Naive B cell (primary cell): ENCODE measurements around the gene PSPN. TPM values are rescaled to one million over a fixed set of nuclear protein-coding genes. Genes with fewer than 3 reads are reported as not detected.
"Not testable (repeated sequence)": the region's sequence is repeated elsewhere in the genome, so short reads cannot be mapped to it uniquely, and the experiment has no call there.

Experiments
- ATAC-seq, 2 donors: fragments of 150-1000 bp; cut with Tn5 transposase; 2 replicates each; pipeline ENCODE4 v1.10.0; 2021; ENCODE audit warnings: low read depth in 2 of 2, mild to moderate bottlenecking in 2 of 2, moderate library complexity in 2 of 2
- DNase-seq: peaks from one replicate; pipeline ENCODE4 v3.0.0; 2022
- H3K27ac Mint-ChIP-seq, 6 donors: one replicate each; pipeline ENCODE4 v1.8.0; 2020 to 2022; ENCODE audit warnings: mild to moderate bottlenecking in 6 of 6, mixed read lengths in 6 of 6, moderate library complexity in 5 of 6, inconsistent platforms in 2 of 6
- H3K27me3 Mint-ChIP-seq, 3 donors: one replicate each; pipeline ENCODE4 v1.8.0; 2021 to 2022; ENCODE audit warnings: mixed read lengths in 3 of 3, mild to moderate bottlenecking in 1 of 3
- H3K36me3 Mint-ChIP-seq, 2 donors: one replicate each; pipeline ENCODE4 v1.8.0; 2020 to 2022; ENCODE audit warnings: mixed read lengths in 2 of 2, inconsistent platforms in 1 of 2, mild to moderate bottlenecking in 1 of 2
- H3K4me1 Mint-ChIP-seq, 3 donors: one replicate each; pipeline ENCODE4 v1.8.0; 2020 to 2022; ENCODE audit warnings: mixed read lengths in 3 of 3, inconsistent platforms in 1 of 3, mild to moderate bottlenecking in 1 of 3, moderate library complexity in 1 of 3
- H3K4me3 Mint-ChIP-seq, 8 donors: one replicate each; pipeline ENCODE4 v1.8.0; 2020 to 2022; ENCODE audit warnings: mild to moderate bottlenecking in 8 of 8, mixed read lengths in 8 of 8, moderate library complexity in 8 of 8, inconsistent platforms in 2 of 8
- H3K9me3 Mint-ChIP-seq, 7 donors: one replicate each; pipeline ENCODE4 v1.8.0; 2020 to 2022; ENCODE audit warnings: mixed read lengths in 7 of 7, mild to moderate bottlenecking in 5 of 7, inconsistent platforms in 2 of 7, moderate library complexity in 1 of 7
- polyA plus RNA-seq, 6 donors: library from polyadenylated mRNA; unstranded; fragments of 300-500 nt; fragmentation: Illumina TruSeq; gene quantifications; one replicate each; pipeline ENCODE4 v1.2.3, GENCODE V29; 2021; ENCODE audit warnings: low read depth in 6 of 6

PSPN gene
- polyA plus RNA-seq, 6 donors from 2014 or later, result 0.35 to 0.56 (median 0.49) TPM

DNA sequence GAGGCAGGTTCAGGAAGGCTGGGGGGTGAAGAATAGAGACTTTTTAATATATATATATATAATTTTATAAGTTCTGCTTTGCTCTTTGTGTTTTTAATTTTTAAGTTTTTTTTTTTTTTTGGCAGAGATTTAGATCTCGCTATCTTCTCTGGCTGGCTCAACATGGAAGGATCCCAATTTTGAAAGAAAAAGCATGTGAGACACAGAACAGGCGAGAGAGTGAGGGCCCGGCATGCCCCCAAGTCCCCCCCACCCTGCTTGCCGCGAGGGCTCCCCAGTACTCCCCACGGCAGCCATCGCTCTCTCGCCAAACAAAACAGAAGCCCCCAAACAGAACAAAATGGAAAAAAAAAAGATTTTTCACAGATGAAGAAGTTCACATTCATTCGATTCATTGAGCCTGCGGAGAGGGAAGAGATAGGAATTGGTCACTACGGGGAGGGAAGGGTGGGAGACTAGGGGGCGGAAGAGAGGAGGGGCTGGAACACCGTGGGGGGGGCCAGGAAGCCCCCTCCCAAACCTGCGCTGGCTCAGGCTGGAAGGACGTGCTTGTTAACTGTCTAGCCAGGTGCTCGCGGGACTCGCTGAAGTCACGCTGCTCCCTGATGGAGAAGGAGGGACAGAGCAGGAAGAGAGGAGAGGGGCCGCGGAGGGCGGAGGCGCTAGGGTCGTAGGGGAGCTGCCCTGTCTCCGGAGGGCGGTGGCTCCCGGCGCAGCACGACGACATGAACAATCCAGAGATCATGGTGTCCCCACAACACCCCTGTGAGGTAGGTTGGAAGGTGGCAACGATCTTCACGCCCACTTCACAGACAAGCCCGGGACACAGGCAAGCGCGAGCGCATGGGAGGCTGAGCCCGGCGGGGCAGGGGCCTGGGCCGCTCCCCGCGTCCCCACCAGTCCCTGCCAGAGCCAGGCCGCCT is 38.2 kb upstream of the PSPN start:
- Mint-ChIP-seq H3K27me3 (no peaks in the 10 kb centered on the region), H3K36me3 (no peaks in the 10 kb centered on the region), H3K4me1 (no peaks in the 10 kb centered on the region), H3K4me3 (no peak overlapping the region), H3K27ac (no peak overlapping the region), H3K9me3 (no peaks in the 10 kb centered on the region)
- ATAC-seq (no peak), DNase-seq (no peak)

DNA sequence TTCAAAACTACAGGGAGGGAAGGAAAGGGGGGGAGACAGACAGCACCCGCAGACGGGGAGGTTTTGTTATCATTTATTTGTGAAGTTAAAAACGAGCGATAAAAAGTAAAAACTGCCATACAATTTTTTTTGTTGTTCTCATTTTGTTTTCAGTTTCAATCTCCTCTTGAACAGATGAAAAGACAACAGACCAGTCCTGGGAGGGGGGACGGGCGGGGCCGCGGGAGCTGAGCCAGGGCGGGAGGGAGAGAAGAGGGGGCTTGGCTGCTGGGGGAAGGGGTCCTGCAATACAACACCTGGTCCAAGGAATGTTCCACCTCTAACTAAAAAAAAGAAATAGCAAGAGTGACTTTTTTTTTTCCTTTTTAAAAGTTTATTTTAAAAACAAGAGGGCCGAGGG is 37.6 kb upstream of the PSPN start:
- Mint-ChIP-seq H3K4me3 (no peak overlapping the region), H3K4me1 (no peaks in the 10 kb centered on the region), H3K36me3 (no peaks in the 10 kb centered on the region), H3K27ac (no peak overlapping the region), H3K27me3 (no peaks in the 10 kb centered on the region), H3K9me3 (no peaks in the 10 kb centered on the region)
- ATAC-seq (no peak), DNase-seq (no peak)

DNA sequence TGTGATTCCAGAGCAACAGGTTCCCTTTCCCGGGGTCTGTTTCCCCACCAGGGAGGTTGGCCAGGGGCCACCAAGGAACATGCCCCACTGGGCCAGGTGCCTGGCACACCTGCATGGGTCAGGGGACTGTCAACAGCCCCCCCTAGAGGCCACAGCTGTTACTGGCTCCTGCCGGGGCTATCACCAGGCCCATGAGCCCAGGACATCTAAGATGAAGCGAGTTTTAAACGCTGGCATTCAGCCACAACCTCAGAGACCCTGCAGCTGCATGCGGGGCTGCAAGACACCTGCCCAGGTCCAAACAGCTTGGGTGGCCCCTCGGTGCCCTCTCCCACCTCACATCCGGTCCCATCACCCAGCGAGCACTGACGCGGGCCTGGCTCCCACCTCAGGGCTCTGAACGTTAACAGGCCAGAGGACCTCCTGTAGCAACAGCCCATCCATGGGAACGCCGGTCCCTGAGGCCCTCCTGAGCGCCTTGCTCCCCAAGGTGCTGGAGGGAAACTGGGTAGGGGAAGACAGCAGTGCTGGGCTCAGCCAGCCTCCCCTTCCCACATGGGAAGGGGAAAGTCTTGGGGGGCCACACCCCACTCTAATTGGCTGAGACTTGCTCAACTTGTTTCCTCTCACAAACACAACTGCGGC is 36.8 kb upstream of the PSPN start:
- H3K4me3 Mint-ChIP-seq, result no peak overlapping the region
- H3K36me3 Mint-ChIP-seq, result no peaks in the 10 kb centered on the region
- no peaks in the 10 kb centered on the region for H3K27me3 Mint-ChIP-seq
- DNase-seq (peak; percentile 17), ATAC-seq (peak; percentile 58 to 71)
- H3K27ac Mint-ChIP-seq, result no peak overlapping the region
- H3K9me3 Mint-ChIP-seq, result no peaks in the 10 kb centered on the region
- no peaks in the 10 kb centered on the region for H3K4me1 Mint-ChIP-seq

DNA sequence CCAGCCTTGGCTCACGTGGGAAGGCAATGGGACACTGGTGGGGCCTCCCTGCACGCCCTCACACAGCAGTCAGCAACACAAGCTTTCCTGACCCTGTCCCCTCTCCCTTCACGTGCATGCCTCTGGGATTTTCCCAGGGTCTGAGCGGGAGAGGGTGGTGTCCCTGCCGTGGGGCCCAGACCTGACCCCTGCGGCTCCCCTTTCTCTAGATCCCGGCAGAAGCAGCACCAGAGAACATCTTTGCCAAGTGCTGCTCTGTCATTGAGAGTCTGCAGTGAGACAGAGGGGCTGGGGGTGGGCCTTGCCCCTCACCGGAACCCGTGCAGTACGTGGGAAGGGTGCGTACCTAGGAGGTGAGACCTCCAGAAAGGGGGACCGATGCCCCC is 36.3 kb upstream of the PSPN start:
- peak overlapping the region in 1 of 6 donors; percentile 38 for H3K27ac Mint-ChIP-seq
- no peaks in the 10 kb centered on the region for H3K4me1 Mint-ChIP-seq
- no peak for ATAC-seq

DNA sequence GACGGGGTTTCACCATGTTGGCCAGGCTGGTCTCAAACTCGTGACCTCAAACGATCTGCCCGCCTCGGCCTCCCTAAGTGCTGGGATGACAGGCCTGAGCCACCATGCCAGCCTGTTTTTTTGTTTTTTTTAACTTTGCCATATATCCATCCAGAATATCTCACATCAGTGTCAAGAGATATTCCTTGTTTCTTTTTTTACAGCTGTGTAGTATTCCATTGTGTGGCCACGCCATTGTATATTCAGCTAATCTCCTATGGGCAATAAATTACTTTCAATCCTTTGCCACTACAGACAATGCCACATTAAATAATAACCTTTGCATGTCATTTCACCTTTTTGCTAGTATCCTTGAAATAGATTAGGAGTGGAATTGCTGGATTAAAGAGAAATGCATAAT is 33.6 kb upstream of the PSPN start:
- Mint-ChIP-seq H3K27ac (no peak overlapping the region), H3K27me3 (no peaks in the 10 kb centered on the region), H3K36me3 (no peaks in the 10 kb centered on the region), H3K4me1 (no peaks in the 10 kb centered on the region), H3K4me3 (no peak overlapping the region), H3K9me3 (no peaks in the 10 kb centered on the region)
- ATAC-seq (no peak), DNase-seq (no peak)

More for the DNA sequence above, 36.3 kb upstream of the PSPN start:
- Mint-ChIP-seq H3K36me3 (no peaks in the 10 kb centered on the region), H3K4me3 (no peak overlapping the region), H3K9me3 (no peaks in the 10 kb centered on the region), H3K27me3 (no peaks in the 10 kb centered on the region)
- no peak for DNase-seq

DNA sequence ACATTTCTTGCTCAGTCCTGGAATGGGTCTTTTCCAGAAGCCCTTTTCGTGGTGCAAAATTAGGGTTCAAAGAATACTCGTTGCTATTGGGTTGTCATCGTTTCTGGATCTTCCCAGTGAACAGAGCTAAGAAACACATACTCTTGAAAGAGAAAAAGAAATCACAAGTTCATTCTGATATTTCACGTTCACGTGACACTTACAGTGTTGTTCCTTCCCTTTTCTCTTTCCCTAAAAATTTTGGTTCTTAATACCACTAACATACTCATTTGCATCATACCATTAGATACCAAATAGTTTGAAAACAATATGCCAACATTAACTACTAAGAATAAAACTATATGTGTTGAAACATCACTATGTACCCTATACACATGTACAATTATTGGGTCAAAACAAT is 30.7 kb upstream of the PSPN start:
- no peak overlapping the region for H3K4me3 Mint-ChIP-seq
- DNase-seq, result no peak
- H3K27ac Mint-ChIP-seq, result no peak overlapping the region
- no peaks in the 10 kb centered on the region for H3K27me3 Mint-ChIP-seq
- no peaks in the 10 kb centered on the region for H3K36me3 Mint-ChIP-seq
- no peaks in the 10 kb centered on the region for H3K4me1 Mint-ChIP-seq
- ATAC-seq, result no peak
- H3K9me3 Mint-ChIP-seq, result no peaks in the 10 kb centered on the region

DNA sequence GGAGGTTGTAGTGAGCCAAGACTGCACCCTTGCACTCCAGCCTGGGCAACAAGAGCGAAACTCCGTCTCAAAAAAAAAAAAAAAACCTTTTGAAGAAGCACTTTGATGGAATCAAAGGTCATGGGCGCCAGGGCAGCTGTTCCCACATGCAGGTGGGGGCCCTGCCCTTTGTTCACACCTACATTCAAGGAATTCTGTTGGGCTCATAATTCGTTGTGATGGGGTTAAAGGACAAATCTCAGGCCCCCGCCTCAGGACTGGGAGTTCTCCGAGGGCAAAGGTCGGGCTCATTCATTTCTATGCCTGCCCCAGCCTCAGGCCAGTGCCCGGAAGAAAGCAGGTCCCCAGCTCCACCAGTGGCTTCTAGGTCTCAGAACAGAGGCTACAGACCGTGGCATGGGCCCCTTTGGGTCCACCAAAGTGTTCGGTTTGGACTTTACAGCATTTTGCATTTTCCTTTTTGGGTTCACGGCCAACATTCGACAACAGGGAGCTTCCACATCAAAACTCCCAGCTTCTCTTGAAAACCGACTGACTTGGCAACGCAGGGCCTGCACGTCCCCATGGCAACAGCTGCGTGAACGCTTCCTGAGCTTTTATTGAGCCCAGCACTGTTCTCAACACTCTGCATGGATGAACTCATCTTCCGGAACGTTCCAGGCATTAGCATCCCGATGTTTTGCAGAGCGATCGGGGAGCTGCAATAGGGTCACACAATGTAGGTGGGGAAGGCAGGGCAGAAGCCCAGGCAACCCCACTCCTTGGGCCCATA is 27.3 kb upstream of the PSPN start:
- H3K9me3 Mint-ChIP-seq, result no peaks in the 10 kb centered on the region
- no peak overlapping the region for H3K27ac Mint-ChIP-seq
- no peaks in the 10 kb centered on the region for H3K4me1 Mint-ChIP-seq
- no peak for DNase-seq
- H3K4me3 Mint-ChIP-seq, result no peak overlapping the region
- H3K27me3 Mint-ChIP-seq, result no peaks in the 10 kb centered on the region
- no peaks in the 10 kb centered on the region for H3K36me3 Mint-ChIP-seq
- no peak for ATAC-seq

DNA sequence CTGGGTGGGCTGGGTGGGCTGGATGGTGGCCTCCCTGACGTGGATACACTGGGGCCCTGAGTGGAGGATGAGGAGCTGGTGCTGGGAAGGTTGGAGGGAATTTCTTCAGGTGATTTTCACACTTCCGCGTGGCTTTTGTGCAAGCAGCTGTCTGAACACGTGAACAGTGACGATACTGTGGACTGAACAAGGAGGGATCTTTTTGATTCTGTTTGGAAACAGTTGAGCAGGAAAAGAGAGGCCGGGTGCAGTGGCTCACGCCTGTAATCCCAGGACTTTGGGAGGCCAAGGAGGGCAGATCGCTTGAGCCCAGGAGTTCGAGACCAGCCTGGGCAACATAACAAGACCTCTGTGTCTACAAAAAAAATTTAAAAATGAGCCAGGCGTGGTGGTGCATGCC is 26.3 kb upstream of the PSPN start:
- ATAC-seq, result no peak
- H3K4me3 Mint-ChIP-seq, result no peak overlapping the region
- H3K27me3 Mint-ChIP-seq, result no peaks in the 10 kb centered on the region
- no peaks in the 10 kb centered on the region for H3K36me3 Mint-ChIP-seq
- DNase-seq, result no peak
- peak overlapping the region in 1 of 6 donors; percentile 16 for H3K27ac Mint-ChIP-seq
- no peaks in the 10 kb centered on the region for H3K4me1 Mint-ChIP-seq
- no peaks in the 10 kb centered on the region for H3K9me3 Mint-ChIP-seq

DNA sequence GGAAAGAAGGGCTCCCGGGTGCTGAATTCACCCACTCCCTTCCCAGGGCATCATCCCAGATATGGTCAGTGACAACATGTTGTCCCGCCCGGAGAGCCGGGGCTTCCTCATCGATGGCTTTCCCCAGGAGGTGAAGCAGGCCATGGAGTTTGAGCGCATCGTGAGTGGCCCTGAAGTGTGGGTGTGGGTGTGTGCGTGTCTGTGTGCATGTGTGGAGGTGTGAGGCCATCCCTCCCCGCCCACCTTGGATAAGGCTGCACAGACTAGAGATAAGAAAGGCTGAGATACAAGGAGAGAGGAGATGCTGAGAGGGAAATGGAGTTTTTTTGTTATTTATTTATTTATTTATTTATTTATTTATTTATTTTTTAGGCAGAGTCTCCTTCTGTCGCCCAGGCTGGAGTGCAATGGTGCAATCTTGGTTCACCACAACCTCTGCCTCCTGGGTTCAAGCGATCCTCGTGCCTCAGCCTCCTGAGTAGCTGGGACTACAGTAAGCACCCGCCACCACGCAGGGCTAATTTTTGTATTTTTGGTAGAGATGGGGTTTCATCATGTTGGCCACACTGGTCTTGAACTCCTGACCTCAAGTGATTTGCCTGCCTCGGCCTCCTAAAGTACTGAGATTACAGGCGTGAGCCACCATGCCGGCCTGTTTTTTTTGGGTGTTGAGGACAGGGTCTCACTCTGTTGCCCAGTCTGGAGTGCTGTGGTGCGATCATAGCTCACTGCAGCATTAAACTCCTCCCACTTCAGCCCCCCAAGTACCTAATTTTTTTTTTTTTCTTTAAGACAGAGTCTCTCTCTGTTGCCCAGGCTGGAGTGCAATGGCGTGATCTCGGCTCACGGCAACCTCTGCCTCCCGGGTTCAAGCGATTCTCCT is 24.6 kb upstream of the PSPN start:
- not testable (repeated sequence) for H3K4me3 Mint-ChIP-seq

DNA sequence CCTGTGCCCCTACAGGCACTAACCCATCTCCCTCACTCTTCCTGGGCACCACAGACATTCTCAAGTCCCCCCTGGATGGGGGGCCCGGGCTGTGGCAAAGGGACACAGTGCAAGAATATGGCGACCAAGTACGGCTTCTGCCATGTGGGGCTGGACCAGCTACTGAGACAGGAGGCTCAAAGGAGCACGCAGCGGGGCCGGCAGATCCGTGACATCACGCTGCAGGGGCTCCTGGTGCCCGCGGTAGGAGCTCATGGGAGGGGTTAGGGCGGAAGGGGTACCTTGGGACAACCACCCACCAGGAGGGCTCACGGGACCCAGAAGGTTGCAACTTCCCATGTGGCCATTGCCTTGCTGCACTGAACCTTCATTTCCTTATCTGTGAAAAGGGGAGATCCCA is 20.6 kb upstream of the PSPN start:
- peaks cover 0 to 3% (median 0%) of the 10 kb centered on the region in 7 donors for H3K9me3 Mint-ChIP-seq
- peaks cover 12 to 25% (median 23%) of the 10 kb centered on the region in 3 donors for H3K4me1 Mint-ChIP-seq
- no peaks in the 10 kb centered on the region for H3K27me3 Mint-ChIP-seq
- no peak for ATAC-seq
- peak overlapping the region in 1 of 8 donors; percentile 21 for H3K4me3 Mint-ChIP-seq
- H3K36me3 Mint-ChIP-seq, result no peaks in the 10 kb centered on the region
- DNase-seq, result no peak
- H3K27ac Mint-ChIP-seq, result peak overlapping the region in 1 of 6 donors; percentile 79

More for the DNA sequence above, 24.6 kb upstream of the PSPN start:
- peak overlapping the region in 1 of 6 donors; percentile 39 for H3K27ac Mint-ChIP-seq
- H3K36me3 Mint-ChIP-seq, H3K27me3 Mint-ChIP-seq, H3K4me1 Mint-ChIP-seq, ATAC-seq, H3K9me3 Mint-ChIP-seq, DNase-seq: not testable (repeated sequence)

DNA sequence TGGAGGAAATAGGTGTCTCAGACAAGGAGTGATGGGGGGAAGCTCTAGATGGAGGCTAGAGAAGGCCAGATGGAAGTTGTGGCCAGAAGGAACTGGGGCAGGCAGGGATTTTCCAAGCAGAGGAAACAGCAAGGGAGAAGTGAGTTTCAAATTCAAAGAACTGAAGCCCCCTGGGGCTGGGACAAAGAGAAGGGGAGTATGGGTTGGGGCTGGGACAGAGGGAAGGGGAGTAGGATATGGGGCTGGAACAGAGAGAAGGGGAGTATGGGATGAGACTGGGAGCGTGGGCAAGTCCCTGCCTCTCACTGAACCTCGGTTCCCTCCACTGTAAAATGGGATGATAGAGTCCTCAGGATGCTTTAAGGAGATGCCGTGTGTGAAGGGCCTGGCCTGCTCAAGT is 19.1 kb upstream of the PSPN start:
- H3K4me1 Mint-ChIP-seq, result peaks cover 16 to 29% (median 29%) of the 10 kb centered on the region in 3 donors
- no peaks in the 10 kb centered on the region for H3K36me3 Mint-ChIP-seq
- DNase-seq, result no peak
- peak overlapping the region in 7 of 8 donors; percentile 35 to 98 (median 69) for H3K4me3 Mint-ChIP-seq
- peak overlapping the region in 2 of 6 donors; percentile 69 to 82 for H3K27ac Mint-ChIP-seq
- no peak for ATAC-seq
- H3K27me3 Mint-ChIP-seq, result no peaks in the 10 kb centered on the region
- H3K9me3 Mint-ChIP-seq, result peaks cover 0 to 3% (median 0%) of the 10 kb centered on the region in 7 donors

DNA sequence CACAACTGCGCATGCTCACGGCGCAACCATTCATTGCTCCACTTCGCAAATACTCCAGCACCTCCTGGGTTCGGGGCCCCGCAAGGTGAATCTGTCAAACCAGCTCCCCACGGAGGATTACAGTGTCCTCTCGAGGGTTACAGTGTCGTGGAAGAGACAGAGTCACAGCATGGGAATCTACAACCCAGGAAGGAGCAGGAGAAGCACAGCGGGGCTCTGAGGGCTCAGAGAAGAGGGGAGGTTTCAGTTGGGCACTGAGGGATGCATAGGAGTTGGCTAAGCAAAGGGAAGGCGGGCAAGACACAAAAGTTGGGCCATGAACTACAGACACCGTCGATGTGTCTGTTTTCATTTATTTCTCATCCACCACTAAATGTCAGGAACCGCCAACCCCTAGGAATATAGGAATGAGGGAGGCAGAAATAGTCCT is 18.3 kb upstream of the PSPN start:
- no peaks in the 10 kb centered on the region for H3K27me3 Mint-ChIP-seq
- DNase-seq (no peak), ATAC-seq (no peak)
- peaks cover 16 to 29% (median 29%) of the 10 kb centered on the region in 3 donors for H3K4me1 Mint-ChIP-seq
- no peaks in the 10 kb centered on the region for H3K36me3 Mint-ChIP-seq
- peak overlapping the region; percentile 91 to 99 (median 99) for H3K27ac Mint-ChIP-seq
- peaks cover 0 to 3% (median 0%) of the 10 kb centered on the region in 7 donors for H3K9me3 Mint-ChIP-seq
- peak overlapping the region; percentile 89 to 98 (median 96) for H3K4me3 Mint-ChIP-seq
